Measurements from ENCODE around the gene PRMT7. TPM values are rescaled to one million over a fixed set of nuclear protein-coding genes. Genes with fewer than 3 reads are reported as not detected.

Gene PRMT7
- total RNA-seq, 2 experiments from 2014 or later, result 80.4 to 85.1 TPM

GRCh38 chr16:68272507-68273209, 38.2 kb upstream of the PRMT7 start:
- no TSS peak for BruUV-seq (replicated peaks)
- Histone ChIP-seq H3K4me3 (ENCODE audit: low read depth, low read length, poor library complexity, severe bottlenecking) (peak overlapping the region; percentile 15), H3K27ac (ENCODE audit: low read depth, low read length, poor library complexity, severe bottlenecking) (peak overlapping the region; percentile 79), H2AFZ (ENCODE audit: low read length) (no peak overlapping the region), H3K79me2 (ENCODE audit: insufficient read depth, low read depth, low read length) (peaks cover 81% of the 10 kb centered on the region), H3K9me3 (ENCODE audit: low read length) (no peaks in the 10 kb centered on the region), H3K9me2 (ENCODE audit: insufficient read depth, low read length) (no peaks in the 10 kb centered on the region), H3K4me1 (ENCODE audit: insufficient read depth, low read length, poor library complexity, severe bottlenecking) (peaks cover 66% of the 10 kb centered on the region), H3K36me3 (ENCODE audit: insufficient read depth, low read length) (peaks cover 84% of the 10 kb centered on the region), H4K20me1 (ENCODE audit: insufficient read depth, low read length) (peaks cover 5% of the 10 kb centered on the region; the same call in 1 of the 2 replicates), H3K4me2 (ENCODE audit: low read length) (peak overlapping the region; percentile 64)
- intact Hi-C loops (cut with micrococcal nuclease; ENCODE audit: unreplicated experiment), result no loop called here
- ChIA-PET CTCF (ENCODE audit: unreplicated experiment) (interaction anchor here (0.6 to 1.9 kb wide), 4 partner anchors 9 to 15 kb away, joined by 4 to 13 read pairs (median 6); partner anchors contain the start of gene SLC7A6), POLR2A (interaction anchor here (0.5 to 2.2 kb wide), 16 partner anchors 9 to 955 kb away, joined by 3 to 17 read pairs (median 4); partner anchors contain the start of genes NFATC3, PRMT7, SLC7A6 and SLC7A6OS)
- DNase-seq (ENCODE audit: low spot score), result peak; percentile 82
- TF ChIP-seq CTCF (conservative IDR thresholded peaks at IDR 0.05; ENCODE audit: low read length) (no peak), EZH2phosphoT487 (IDR thresholded peaks at IDR 0.05; ENCODE audit: borderline replicate concordance, low read depth, low read length) (no peak)

DNA sequence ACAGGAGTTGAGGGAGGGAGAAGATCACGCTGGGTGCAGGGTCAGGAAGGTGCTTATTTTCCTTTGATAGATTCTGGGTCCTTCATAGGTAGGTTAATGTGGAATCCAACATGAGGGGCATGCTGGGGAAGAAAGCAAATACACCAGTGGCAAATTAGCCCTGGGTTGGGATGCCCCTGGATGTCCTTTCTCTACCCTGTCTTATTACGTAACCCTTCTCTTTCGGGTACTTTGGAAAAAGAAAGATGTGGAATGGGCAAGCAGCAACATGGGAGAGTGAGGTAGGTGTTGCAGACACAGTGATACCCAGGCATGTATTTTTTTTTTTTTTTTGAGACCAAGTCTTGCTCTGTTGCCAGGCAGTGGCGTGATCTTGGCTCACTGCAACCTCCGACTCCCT, 37.4 kb upstream of the PRMT7 start:
- intact Hi-C loops (cut with micrococcal nuclease; ENCODE audit: unreplicated experiment), result no loop called here
- H3K79me2 ChIP-seq (ENCODE audit: insufficient read depth, low read depth, low read length), result peaks cover 73% of the 10 kb centered on the region
- DNase-seq (ENCODE audit: low spot score), result no peak
- no TSS peak for BruUV-seq (replicated peaks)
- no peaks in the 10 kb centered on the region for H3K9me2 ChIP-seq (ENCODE audit: insufficient read depth, low read length)
- peak overlapping the region; percentile 79 for H3K27ac ChIP-seq (ENCODE audit: low read depth, low read length, poor library complexity, severe bottlenecking)
- peaks cover 76% of the 10 kb centered on the region for H3K36me3 ChIP-seq (ENCODE audit: insufficient read depth, low read length)
- no peak overlapping the region for H2AFZ ChIP-seq (ENCODE audit: low read length)
- H4K20me1 ChIP-seq (ENCODE audit: insufficient read depth, low read length), result 0 out of 2 replicates have a peak, but pooled peaks cover 5% of the 10 kb centered on the region
- peak overlapping the region; percentile 15 for H3K4me3 ChIP-seq (ENCODE audit: low read depth, low read length, poor library complexity, severe bottlenecking)
- TF ChIP-seq EZH2phosphoT487 (IDR thresholded peaks at IDR 0.05; ENCODE audit: borderline replicate concordance, low read depth, low read length) (no peak), CTCF (conservative IDR thresholded peaks at IDR 0.05; ENCODE audit: low read length) (no peak)
- peak overlapping the region; percentile 64 for H3K4me2 ChIP-seq (ENCODE audit: low read length)
- peaks cover 60% of the 10 kb centered on the region for H3K4me1 ChIP-seq (ENCODE audit: insufficient read depth, low read length, poor library complexity, severe bottlenecking)
- ChIA-PET POLR2A (interaction anchor here (0.9 to 2.2 kb wide), 8 partner anchors 9 to 189 kb away, joined by 3 to 17 read pairs (median 6); partner anchors contain the start of genes NFATC3, PRMT7, SLC7A6 and SLC7A6OS), CTCF (ENCODE audit: unreplicated experiment) (interaction anchor here (1.3 to 1.9 kb wide), 3 partner anchors 10 to 12 kb away, joined by 6 to 13 read pairs (median 6); partner anchors contain the start of gene SLC7A6)
- H3K9me3 ChIP-seq (ENCODE audit: low read length), result no peaks in the 10 kb centered on the region

Data from OCI-LY7 (cell line).